Measurements from ENCODE around the gene MIPOL1.
A peak's percentile ranks its signal among the peaks of the same experiment; 100 is the strongest.

MIPOL1 gene

GRCh38 chr14:37436519-37436918 lies 238.8 kb downstream of the MIPOL1 start:
- TF ChIP-seq CTCF (IDR thresholded peaks at IDR 0.05; ENCODE audit: low read depth, low read length), result no peak
- H3K4me3 ChIP-seq (ENCODE audit: low read depth, low read length), result no peak overlapping the region
- no peak for DNase-seq (ENCODE audit: low read depth, low spot score)
- in situ Hi-C loops (cut with HindIII; ENCODE audit: low sequenced_read_pairs), result no loop called here

- in situ Hi-C loops (cut with HindIII; ENCODE audit: low sequenced_read_pairs), result no loop called here
- no peak for TF ChIP-seq CTCF (IDR thresholded peaks at IDR 0.05; ENCODE audit: low read depth, low read length)
- no peak overlapping the region for H3K4me3 ChIP-seq (ENCODE audit: low read depth, low read length)
- no peak for DNase-seq (ENCODE audit: low read depth, low spot score)
These were observed 239.8 kb downstream of the MIPOL1 start for GRCh38 chr14:37437490-37437889.

- in situ Hi-C loops (cut with HindIII; ENCODE audit: low sequenced_read_pairs), result no loop called here
- H3K4me3 ChIP-seq (ENCODE audit: low read depth, low read length), result no peak overlapping the region
- no peak for TF ChIP-seq CTCF (IDR thresholded peaks at IDR 0.05; ENCODE audit: low read depth, low read length)
- no peak for DNase-seq (ENCODE audit: low read depth, low spot score)
These were observed 240.7 kb downstream of the MIPOL1 start for GRCh38 chr14:37438444-37438843.

GRCh38 chr14:37443461-37443860 lies 245.7 kb downstream of the MIPOL1 start:
- TF ChIP-seq CTCF (IDR thresholded peaks at IDR 0.05; ENCODE audit: low read depth, low read length), result no peak
- in situ Hi-C loops (cut with HindIII; ENCODE audit: low sequenced_read_pairs), result no loop called here
- DNase-seq (ENCODE audit: low read depth, low spot score), result peak; percentile 41
- no peak overlapping the region for H3K4me3 ChIP-seq (ENCODE audit: low read depth, low read length)

GRCh38 chr14:37447883-37448391 lies 250.2 kb downstream of the MIPOL1 start:
- in situ Hi-C loops (cut with HindIII; ENCODE audit: low sequenced_read_pairs), result no loop called here
- H3K4me3 ChIP-seq (ENCODE audit: low read depth, low read length), result no peak overlapping the region
- no peak for TF ChIP-seq CTCF (IDR thresholded peaks at IDR 0.05; ENCODE audit: low read depth, low read length)
- DNase-seq (ENCODE audit: low read depth, low spot score), result no peak

GRCh38 chr14:37452323-37452722 lies 254.6 kb downstream of the MIPOL1 start:
- DNase-seq (ENCODE audit: low read depth, low spot score), result no peak
- no peak for TF ChIP-seq CTCF (IDR thresholded peaks at IDR 0.05; ENCODE audit: low read depth, low read length)

GRCh38 chr14:37453985-37454384 lies 256.2 kb downstream of the MIPOL1 start:
- no peak overlapping the region for H3K4me3 ChIP-seq (ENCODE audit: low read depth, low read length)
- no peak for DNase-seq (ENCODE audit: low read depth, low spot score)
- no peak for TF ChIP-seq CTCF (IDR thresholded peaks at IDR 0.05; ENCODE audit: low read depth, low read length)
- in situ Hi-C loops (cut with HindIII; ENCODE audit: low sequenced_read_pairs), result no loop called here

More at GRCh38 chr14:37452323-37452722, 254.6 kb downstream of the MIPOL1 start:
- in situ Hi-C loops (cut with HindIII; ENCODE audit: low sequenced_read_pairs), result no loop called here
- H3K4me3 ChIP-seq (ENCODE audit: low read depth, low read length), result no peak overlapping the region
